Fibroblast of the aortic adventitia (primary cell): ENCODE results near the gene AGAP3. TPM values are rescaled to one million over a fixed set of nuclear protein-coding genes. Genes with fewer than 3 reads are reported as not detected.

Experiments
- DNase-seq: peaks from one replicate; pipeline ENCODE4 v3.0.0-alpha.2; 2010; ENCODE audit warnings: low read depth
- H3K4me3 ChIP-seq: 2 replicates; pipeline ENCODE4 v1.5.1; 2011; ENCODE audit warnings: low read depth, mild to moderate bottlenecking, control low read depth, low read length, moderate library complexity
- CTCF ChIP-seq: IDR thresholded peaks from 2 replicates; pipeline ENCODE4 v1.5.1; 2011; ENCODE audit warnings: mild to moderate bottlenecking, low read length, control low read depth, inconsistent platforms; ENCODE audit not compliant: insufficient read depth
- total RNA-seq: library from RNA; depleted of rRNA; stranded (reverse); fragments of >200 nt; gene quantifications from 2 replicates; pipeline ENCODE4 v1.2.3, GENCODE V29; 2012; ENCODE audit warnings: low replicate concordance

Gene AGAP3
- total RNA-seq, 1 donor: 50.2 TPM

GRCh38 chr7:151103973-151104372 is 17.7 kb downstream of the AGAP3 start:
- no peak for TF ChIP-seq CTCF

GRCh38 chr7:151104411-151105235 is 18.3 kb downstream of the AGAP3 start:
- no peak overlapping the region for H3K4me3 ChIP-seq
- TF ChIP-seq CTCF: no peak
- DNase-seq: peak; percentile 65

More at GRCh38 chr7:151103973-151104372, 17.7 kb downstream of the AGAP3 start:
- H3K4me3 ChIP-seq: no peak overlapping the region
- DNase-seq: no peak

GRCh38 chr7:151107882-151108281 is 21.6 kb downstream of the AGAP3 start:
- TF ChIP-seq CTCF: no peak

GRCh38 chr7:151109094-151110048 is 23.1 kb downstream of the AGAP3 start:
- DNase-seq: peak; percentile 73
- no peak for TF ChIP-seq CTCF

More at GRCh38 chr7:151107882-151108281, 21.6 kb downstream of the AGAP3 start:
- DNase-seq: no peak
- H3K4me3 ChIP-seq: no peak overlapping the region

GRCh38 chr7:151110236-151110940 is 24.1 kb downstream of the AGAP3 start:
- no peak for TF ChIP-seq CTCF
- DNase-seq: no peak
- H3K4me3 ChIP-seq: no peak overlapping the region

More at GRCh38 chr7:151109094-151110048, 23.1 kb downstream of the AGAP3 start:
- no peak overlapping the region for H3K4me3 ChIP-seq

- DNase-seq: peak; percentile 72
- peak; percentile 90 for TF ChIP-seq CTCF
- no peak overlapping the region for H3K4me3 ChIP-seq
These were observed 24.8 kb downstream of the AGAP3 start for GRCh38 chr7:151110941-151111645.
